ENCODE data around the gene ZMIZ1.

Gene ZMIZ1

DNA sequence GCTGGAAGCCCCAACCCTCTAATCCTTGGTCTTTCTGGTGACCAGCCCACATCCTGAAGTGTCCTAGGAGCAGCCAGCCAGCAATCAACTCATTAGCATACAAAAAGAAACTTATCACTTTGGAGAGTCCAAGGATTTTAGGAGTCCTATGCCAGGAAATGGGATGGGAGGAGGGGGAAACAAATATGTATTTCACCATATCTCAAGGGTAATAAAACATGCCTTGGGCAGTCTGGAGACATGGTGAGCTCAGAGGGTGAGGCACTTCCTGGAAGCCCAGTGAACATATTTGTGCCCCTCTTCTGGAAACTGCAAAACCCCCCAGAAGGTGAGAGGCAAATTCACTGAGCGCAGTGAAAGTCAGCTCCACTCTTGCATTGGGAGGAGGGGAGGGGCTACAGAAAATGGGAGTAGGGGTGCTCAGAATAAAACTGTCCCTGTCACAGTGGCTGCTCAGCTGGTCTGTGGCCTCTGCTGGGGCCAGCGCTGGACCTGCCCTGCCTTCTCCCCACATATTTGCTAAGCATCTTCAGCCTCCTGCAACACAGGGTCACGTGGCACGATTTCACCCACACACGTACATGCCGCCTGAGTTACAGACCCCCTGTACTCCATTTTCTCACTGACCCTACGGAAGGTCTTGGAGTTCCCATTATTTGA lies 17.7 kb upstream of the ZMIZ1 start:
- no peak for DNase-seq (ENCODE audit: low spot score)

GRCh38 chr10:79051766-79052165 lies 17.0 kb upstream of the ZMIZ1 start:
- DNase-seq (ENCODE audit: low spot score): no peak

- no peak for DNase-seq (ENCODE audit: low spot score)
These were observed 16.3 kb upstream of the ZMIZ1 start for GRCh38 chr10:79052291-79053080.

- DNase-seq (ENCODE audit: low spot score): no peak
These were observed 15.7 kb upstream of the ZMIZ1 start for GRCh38 chr10:79053081-79053434.

GRCh38 chr10:79053481-79054202 lies 15.1 kb upstream of the ZMIZ1 start:
- DNase-seq (ENCODE audit: low spot score): no peak

GRCh38 chr10:79054203-79055099 lies 14.3 kb upstream of the ZMIZ1 start:
- DNase-seq (ENCODE audit: low spot score): no peak

DNA sequence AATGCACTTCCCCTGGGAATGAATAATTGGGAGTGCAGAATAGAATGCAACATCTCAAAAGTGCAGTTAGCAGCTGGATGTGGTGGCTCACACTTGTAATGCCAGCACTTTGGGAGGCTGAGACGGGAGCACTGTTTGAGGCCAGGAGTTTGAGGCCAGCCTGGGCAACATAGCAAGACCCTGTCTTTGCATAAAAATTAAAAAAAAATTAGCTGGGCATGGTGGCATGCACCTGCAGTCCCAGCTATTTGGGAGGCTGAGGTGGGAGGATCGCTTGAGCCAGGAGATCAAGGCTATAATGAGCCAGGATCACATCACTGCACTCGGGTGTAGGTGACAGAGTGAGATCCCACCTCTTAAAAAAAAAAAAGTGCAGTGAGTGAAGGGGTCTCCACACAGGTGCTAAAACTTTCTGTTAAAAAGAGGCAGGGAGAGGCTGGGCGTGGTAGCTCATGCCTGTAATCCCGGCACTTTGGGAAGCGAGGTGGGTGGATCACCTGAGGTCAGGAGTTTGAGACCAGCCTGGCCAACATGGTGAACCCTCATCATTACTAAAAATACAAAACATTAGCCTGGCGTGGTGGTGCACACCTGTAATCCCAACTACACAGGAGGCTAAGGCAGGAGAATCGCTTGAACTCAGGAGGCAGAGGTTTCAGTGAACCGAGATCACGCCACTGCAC lies 13.5 kb upstream of the ZMIZ1 start:
- DNase-seq (ENCODE audit: low spot score): no peak

DNA sequence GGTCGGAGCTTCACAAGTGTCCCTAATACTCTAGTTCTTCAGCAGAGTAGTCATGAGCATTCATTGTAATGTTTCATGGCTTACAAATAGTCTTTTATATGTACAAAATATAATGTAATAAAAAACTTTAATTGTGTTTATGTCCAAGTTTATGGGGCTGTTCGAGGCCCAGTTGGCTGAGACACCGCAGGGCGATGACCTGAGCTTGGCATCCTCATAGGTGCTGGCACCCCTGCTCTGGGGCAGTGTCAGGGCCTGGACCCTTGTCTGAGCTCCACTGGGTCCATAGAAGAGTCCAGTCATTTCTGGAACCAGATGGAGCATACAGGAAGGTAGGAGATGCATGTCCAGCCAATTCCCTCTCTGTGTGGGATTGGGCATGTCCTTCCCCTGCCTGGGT lies 12.9 kb upstream of the ZMIZ1 start:
- no peak for DNase-seq (ENCODE audit: low spot score)

- no peak for DNase-seq (ENCODE audit: low spot score)
These were observed 12.4 kb upstream of the ZMIZ1 start for GRCh38 chr10:79056361-79056735.

DNA sequence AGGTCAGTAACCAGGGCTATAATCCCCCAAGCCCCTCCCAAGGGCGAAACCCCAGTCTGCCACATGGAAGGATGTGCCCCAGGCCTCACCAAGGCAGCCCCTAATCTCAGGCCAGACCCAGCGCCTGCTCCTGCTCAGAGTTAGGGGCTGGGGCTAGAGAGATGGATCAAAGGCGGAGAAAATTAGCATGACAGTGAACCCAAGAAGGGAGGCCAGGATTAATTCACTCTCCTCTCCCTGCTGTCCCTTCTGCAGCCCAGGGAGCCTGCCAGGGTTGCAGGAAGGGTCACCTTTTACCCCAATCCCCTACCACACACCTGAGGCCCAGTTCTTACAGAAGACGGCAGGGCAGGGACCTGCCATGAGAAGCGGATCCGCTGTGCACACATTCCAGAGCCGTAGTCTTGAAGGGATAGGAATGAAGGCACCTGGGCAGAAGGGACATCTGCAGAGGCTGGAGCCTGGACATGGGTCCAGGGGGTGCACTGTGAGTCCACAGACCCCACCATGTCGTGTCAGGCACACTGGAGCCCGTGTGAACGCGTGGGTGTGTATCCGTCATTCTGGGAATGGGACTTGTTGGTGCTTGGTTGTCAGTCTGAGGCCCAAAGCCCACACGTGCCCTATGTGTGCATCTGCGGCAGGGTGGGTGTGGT lies 11.9 kb upstream of the ZMIZ1 start:
- no peak for DNase-seq (ENCODE audit: low spot score)

DNA sequence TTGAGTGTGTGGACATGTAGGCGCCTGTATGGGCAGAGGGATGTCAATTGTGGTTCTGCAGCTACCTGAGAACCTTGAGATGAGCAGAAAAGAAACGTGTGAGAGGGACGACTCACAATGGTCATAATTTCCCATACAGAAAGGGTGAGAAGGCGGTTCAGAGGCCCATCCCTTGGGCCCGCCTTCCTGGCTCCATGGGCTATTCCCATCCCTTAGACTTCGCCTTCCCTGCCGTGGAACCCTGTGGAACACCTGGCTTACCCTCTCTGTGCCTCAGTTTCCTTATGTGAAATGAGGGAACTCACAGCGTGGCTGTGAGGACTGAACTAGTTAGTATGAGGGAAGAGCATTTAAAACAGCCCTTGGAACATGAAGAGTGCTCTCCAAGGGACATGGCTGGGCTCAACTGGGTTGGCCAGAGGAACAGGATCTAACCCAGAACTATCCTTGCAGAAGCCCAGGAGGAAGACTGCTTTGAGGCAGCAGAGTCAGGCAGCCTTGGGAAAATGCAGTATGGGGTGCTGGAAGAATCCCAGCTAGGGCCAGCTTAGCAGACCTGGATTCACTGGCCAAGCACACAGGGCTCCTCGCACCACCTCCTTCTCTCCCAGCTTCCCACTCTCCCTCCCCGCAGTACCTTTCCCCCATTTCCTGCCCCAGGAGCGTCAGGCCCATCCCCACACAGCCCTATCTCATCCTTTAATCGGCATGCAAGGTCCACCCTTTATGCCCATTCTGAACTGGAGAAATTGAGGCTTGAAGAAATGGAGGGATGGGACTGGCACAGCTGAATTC lies 11.1 kb upstream of the ZMIZ1 start:
- no peak for DNase-seq (ENCODE audit: low spot score)

- no peak for DNase-seq (ENCODE audit: low spot score)
These were observed 9.6 kb upstream of the ZMIZ1 start for GRCh38 chr10:79058899-79059841.

DNA sequence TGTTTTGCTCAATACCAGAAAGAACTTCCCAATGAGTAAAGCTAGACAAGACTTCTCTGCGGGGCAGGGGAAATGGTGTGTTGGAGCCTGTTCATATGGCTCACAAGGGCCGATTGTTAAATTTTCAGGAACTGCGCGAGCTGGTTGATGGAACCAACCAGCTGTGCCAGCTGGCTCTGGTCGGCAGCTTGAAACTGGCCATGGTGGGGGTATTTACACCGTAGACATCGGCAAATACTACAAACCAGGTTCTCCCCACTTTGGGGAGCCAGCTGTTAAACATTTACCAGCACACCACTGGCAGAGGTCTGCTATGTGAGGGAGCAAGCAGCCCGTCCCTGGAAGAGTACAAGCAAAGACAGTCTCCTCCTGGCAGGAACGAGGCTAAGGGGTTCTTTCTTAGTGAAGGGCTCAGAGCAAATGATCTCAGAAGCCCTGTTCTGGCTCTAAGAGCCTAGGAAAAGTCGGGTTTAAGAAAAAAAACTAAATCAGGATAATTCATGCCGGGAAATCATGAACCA lies 8.8 kb upstream of the ZMIZ1 start:
- peak; percentile 95 for DNase-seq (ENCODE audit: low spot score)

GRCh38 chr10:79060641-79061255 lies 8.0 kb upstream of the ZMIZ1 start:
- DNase-seq (ENCODE audit: low spot score): peak; percentile 32

- DNase-seq (ENCODE audit: low spot score): peak; percentile 82
These were observed 7.1 kb upstream of the ZMIZ1 start for GRCh38 chr10:79061441-79062315.

- DNase-seq (ENCODE audit: low spot score): no peak
These were observed 5.7 kb upstream of the ZMIZ1 start for GRCh38 chr10:79063071-79063491.
